B cell (primary cell): ENCODE measurements around the gene FMNL3. TPM values are rescaled to one million over a fixed set of nuclear protein-coding genes. Genes with fewer than 3 reads are reported as not detected.

ENCODE experiments used
- ATAC-seq: fragments of 200-7000 bp; cut with Tn5 transposase; one replicate; pipeline ENCODE4 v1.10.0; 2021; ENCODE audit warnings: low read depth, mild to moderate bottlenecking, moderate number of reproducible peaks, moderate library complexity
- CTCF ChIA-PET: fragments of 350-600 bp; sonication (Branson Sonifier 250); formaldehyde crosslinking; loops from one replicate; lab custom pipeline; 2021; ENCODE audit warnings: antibody characterized with exemption, inconsistent platforms; lab: Charles Lee
- POLR2A ChIA-PET: fragments of 350-600 bp; sonication (Branson Sonifier 250); formaldehyde crosslinking; loops from one replicate; lab custom pipeline; 2021; ENCODE audit warnings: antibody characterized with exemption; lab: Charles Lee
- DNase-seq: peaks from one replicate; pipeline ENCODE4 v3.0.0; 2013
- H2AFZ ChIP-seq: 2 replicates; pipeline ENCODE4 v1.6.1; 2012; ENCODE audit warnings: mild to moderate bottlenecking, low read depth, low read length; ENCODE audit not compliant: insufficient read depth, poor library complexity, severe bottlenecking
- H3K27ac ChIP-seq, 2 donors: 1 replicate in 1 of 2; 2 replicates in 1 of 2; pipeline ENCODE4 v1.5.1; 2012 to 2013; ENCODE audit warnings: low read length in 2 of 2, mild to moderate bottlenecking in 2 of 2, moderate library complexity in 1 of 2
- H3K27me3 ChIP-seq, 4 experiments: fragments of 200-600 bp in 1 of 4; sonication (generic) in 1 of 4; replicated peaks in 1 of 4; 1 replicate in 2 of 4; 2 replicates in 2 of 4; pipeline versions ENCODE4 v1.6.1 to v1.7.0; 2013 to 2016; ENCODE audit warnings: low read length in 3 of 4, mild to moderate bottlenecking in 2 of 4, mixed read lengths in 1 of 4, moderate library complexity in 1 of 4; ENCODE audit not compliant: insufficient read depth in 4 of 4, control insufficient read depth in 3 of 4; ENCODE audit errors: control extremely low read depth in 1 of 4
- H3K36me3 ChIP-seq, 2 experiments: replicated peaks in 1 of 2; 1 replicate in 1 of 2; 2 replicates in 1 of 2; pipeline versions ENCODE4 v1.6.1 to v1.7.1; 2013; ENCODE audit warnings: low read length in 1 of 2; ENCODE audit not compliant: insufficient read depth in 2 of 2, control insufficient read depth in 1 of 2; ENCODE audit errors: control extremely low read depth in 1 of 2, extremely low read depth in 1 of 2
- H3K4me1 ChIP-seq, 2 donors: fragments of 200-600 bp in 1 of 2; sonication (generic) in 1 of 2; 1 replicate in 1 of 2; 2 replicates in 1 of 2; pipeline versions ENCODE4 v1.5.1 to v1.6.1; 2013 to 2017; ENCODE audit warnings: low read length in 2 of 2; ENCODE audit not compliant: control insufficient read depth in 2 of 2, insufficient read depth in 2 of 2
- H3K4me2 ChIP-seq: replicated peaks from 2 replicates; pipeline ENCODE3; 2012; ENCODE audit warnings: mild to moderate bottlenecking, low read depth, low read length; ENCODE audit not compliant: poor library complexity, severe bottlenecking
- H3K4me3 ChIP-seq, 5 experiments: fragments of 200-600 bp in 1 of 5; sonication (generic) in 1 of 5; 1 replicate in 3 of 5; 2 replicates in 2 of 5; pipeline versions ENCODE4 v1.5.1 to v1.7.0; 2011 to 2016; ENCODE audit warnings: low read length in 4 of 5, mild to moderate bottlenecking in 4 of 5, low read depth in 2 of 5, control low read depth in 1 of 5, moderate library complexity in 1 of 5; ENCODE audit not compliant: insufficient read depth in 1 of 5; ENCODE audit errors: control extremely low read depth in 1 of 5, extremely low read depth in 1 of 5
- H3K79me2 ChIP-seq: fragments of 200-600 bp; sonication (generic); one replicate; pipeline ENCODE4 v1.6.0; 2016; ENCODE audit warnings: low read length; ENCODE audit not compliant: control insufficient read depth, insufficient read depth
- H3K9ac ChIP-seq: fragments of 200-600 bp; sonication (generic); 2 replicates; pipeline ENCODE4 v1.6.1; 2017; ENCODE audit warnings: mild to moderate bottlenecking, low read length, moderate library complexity
- H3K9me3 ChIP-seq, 3 donors: one replicate each; pipeline versions ENCODE4 v1.6.1 to v1.7.1; 2013; ENCODE audit warnings: low read length in 2 of 3; ENCODE audit not compliant: control insufficient read depth in 2 of 3, insufficient read depth in 1 of 3; ENCODE audit errors: control extremely low read depth in 1 of 3
- H4K20me1 ChIP-seq: 2 replicates; pipeline ENCODE4 v1.6.0; 2012; ENCODE audit warnings: mild to moderate bottlenecking, low read length; ENCODE audit not compliant: insufficient read depth, control insufficient read depth, poor library complexity, severe bottlenecking
- H3K27ac Mint-ChIP-seq: one replicate; pipeline ENCODE4 v1.8.0; 2021; ENCODE audit warnings: mixed read lengths
- H3K27me3 Mint-ChIP-seq: one replicate; pipeline ENCODE4 v1.8.0; 2021; ENCODE audit warnings: mixed read lengths
- H3K4me1 Mint-ChIP-seq: one replicate; pipeline ENCODE4 v1.8.0; 2021; ENCODE audit warnings: mixed read lengths
- H3K4me3 Mint-ChIP-seq: one replicate; pipeline ENCODE4 v1.8.0; 2021; ENCODE audit warnings: mixed read lengths
- H3K9me3 Mint-ChIP-seq: one replicate; pipeline ENCODE4 v1.8.0; 2022; ENCODE audit warnings: mixed read lengths; ENCODE audit not compliant: insufficient read depth
- EZH2 ChIP-seq: IDR thresholded peaks from 2 replicates; pipeline ENCODE4 v1.6.1; 2012; ENCODE audit warnings: borderline replicate concordance, low read depth, mild to moderate bottlenecking, moderate library complexity, low read length; ENCODE audit not compliant: insufficient read depth, poor library complexity, severe bottlenecking
- WGBS: methylation state at CpG from one replicate; pipeline ENCODE4 v1.1.5; 2013; ENCODE audit warnings: missing lambda C conversion rate; ENCODE audit not compliant: insufficient coverage; 5-methylcytosine and 5-hydroxymethylcytosine counted together
- intact Hi-C: fragments of 100-400 bp; cut with micrococcal nuclease; formaldehyde crosslinking; loops from one replicate; pipeline ENCODE4 v1.10.0; 2022
- polyA plus RNA-seq: library from polyadenylated mRNA; depleted of rRNA; stranded (reverse); fragments of >200 nt; gene quantifications from 2 replicates; pipeline ENCODE4 v1.2.3, GENCODE V29; 2012
- total RNA-seq, 2 donors: library from RNA; stranded (reverse); fragments of 120-200 nt in 1 of 2; gene quantifications; 1 replicate in 1 of 2; 2 replicates in 1 of 2; pipeline versions ENCODE4 v1.2.3 to v1.2.4, GENCODE V29; 2013 to 2022
- TF ChIP-seq, protein P1 (sequence below): fragments of 200-600 bp; IDR thresholded peaks from one replicate; pipeline ENCODE4 v1.8.0; 2022; ENCODE audit warnings: antibody characterized with exemption, mild to moderate bottlenecking

The FMNL3 gene
- total and polyA plus RNA-seq, 2 donors (not counting 1 experiment from before 2014, with no cell fraction given) = 19.3 to 69.9 TPM

GRCh38 chr12:49622501-49623141, 84.6 kb downstream of the FMNL3 start:
- peaks cover 11 to 21% of the 10 kb centered on the region in 2 donors for H3K4me1 ChIP-seq
- H3K9me3 Mint-ChIP-seq = no peaks in the 10 kb centered on the region
- H3K4me1 Mint-ChIP-seq = peaks cover 19% of the 10 kb centered on the region
- ChIA-PET CTCF (interaction anchor here (0.7 to 5.4 kb wide), 19 partner anchors 11 to 264 kb away, joined by 3 to 61 read pairs (median 4); partner anchors contain the start of genes SPATS2 and TMBIM6), POLR2A (interaction anchor here (0.6 to 1.5 kb wide), 13 partner anchors 13 to 381 kb away, joined by 4 to 9 read pairs (median 5); partner anchors contain the start of genes MCRS1, NCKAP5L and TROAP)
- DNase-seq = peak; percentile 78
- 0% methylated on average over 22 of the region's 22 CpGs for WGBS
- no peak for TF ChIP-seq EZH2
- TF ChIP-seq, protein P1, sequence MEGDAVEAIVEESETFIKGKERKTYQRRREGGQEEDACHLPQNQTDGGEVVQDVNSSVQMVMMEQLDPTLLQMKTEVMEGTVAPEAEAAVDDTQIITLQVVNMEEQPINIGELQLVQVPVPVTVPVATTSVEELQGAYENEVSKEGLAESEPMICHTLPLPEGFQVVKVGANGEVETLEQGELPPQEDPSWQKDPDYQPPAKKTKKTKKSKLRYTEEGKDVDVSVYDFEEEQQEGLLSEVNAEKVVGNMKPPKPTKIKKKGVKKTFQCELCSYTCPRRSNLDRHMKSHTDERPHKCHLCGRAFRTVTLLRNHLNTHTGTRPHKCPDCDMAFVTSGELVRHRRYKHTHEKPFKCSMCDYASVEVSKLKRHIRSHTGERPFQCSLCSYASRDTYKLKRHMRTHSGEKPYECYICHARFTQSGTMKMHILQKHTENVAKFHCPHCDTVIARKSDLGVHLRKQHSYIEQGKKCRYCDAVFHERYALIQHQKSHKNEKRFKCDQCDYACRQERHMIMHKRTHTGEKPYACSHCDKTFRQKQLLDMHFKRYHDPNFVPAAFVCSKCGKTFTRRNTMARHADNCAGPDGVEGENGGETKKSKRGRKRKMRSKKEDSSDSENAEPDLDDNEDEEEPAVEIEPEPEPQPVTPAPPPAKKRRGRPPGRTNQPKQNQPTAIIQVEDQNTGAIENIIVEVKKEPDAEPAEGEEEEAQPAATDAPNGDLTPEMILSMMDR = no peak
- H3K27me3 Mint-ChIP-seq = no peaks in the 10 kb centered on the region
- H3K4me3 ChIP-seq = peak overlapping the region; percentile 56 to 85 (median 73)
- H3K4me3 Mint-ChIP-seq = peak overlapping the region; percentile 94
- H2AFZ ChIP-seq = peak overlapping the region; percentile 62
- no peaks in the 10 kb centered on the region for H3K79me2 ChIP-seq
- H3K36me3 ChIP-seq = no peaks in the 10 kb centered on the region
- peak overlapping the region; percentile 70 for H3K9ac ChIP-seq
- H3K27ac ChIP-seq = peak overlapping the region; percentile 56 to 65
- H3K4me2 ChIP-seq = peak overlapping the region; percentile 88
- H3K9me3 ChIP-seq = no peaks in the 10 kb centered on the region
- no peaks in the 10 kb centered on the region for H3K27me3 ChIP-seq
- peak overlapping the region; percentile 91 for H3K27ac Mint-ChIP-seq
- no peaks in the 10 kb centered on the region for H4K20me1 ChIP-seq
- intact Hi-C loops = loop anchor here (1.0 to 5.0 kb wide), 10 partner anchors 22 to 755 kb away; partner anchors contain the start of genes BCDIN3D, FMNL3, MCRS1 and NCKAP5L
- ATAC-seq = peak; percentile 34
